ENCODE measurements around the gene TANC1. TPM values are rescaled to one million over a fixed set of nuclear protein-coding genes. Genes with fewer than 3 reads are reported as not detected.

TANC1 gene
- total RNA-seq, 1 experiment from 2014 or later = 18.6 TPM

GRCh38 chr2:159114835-159115234, 146.4 kb downstream of the TANC1 start:
- DNase-seq (ENCODE audit: low spot score) = no peak

- no peak for DNase-seq (ENCODE audit: low spot score)
Observed at GRCh38 chr2:159116922-159117321, 148.5 kb downstream of the TANC1 start.

GRCh38 chr2:159117658-159118057, 149.2 kb downstream of the TANC1 start:
- DNase-seq (ENCODE audit: low spot score) = no peak

GRCh38 chr2:159118115-159118858, 149.8 kb downstream of the TANC1 start:
- DNase-seq (ENCODE audit: low spot score) = peak; percentile 96

- no peak for DNase-seq (ENCODE audit: low spot score)
Observed at GRCh38 chr2:159118859-159119500, 150.5 kb downstream of the TANC1 start.

- DNase-seq (ENCODE audit: low spot score) = no peak
Observed at GRCh38 chr2:159119652-159120257, 151.3 kb downstream of the TANC1 start.

- DNase-seq (ENCODE audit: low spot score) = no peak
Observed at GRCh38 chr2:159123786-159124185, 155.3 kb downstream of the TANC1 start.

GRCh38 chr2:159124441-159124911, 156.0 kb downstream of the TANC1 start:
- DNase-seq (ENCODE audit: low spot score) = peak; percentile 88

GRCh38 chr2:159124931-159125467, 156.6 kb downstream of the TANC1 start:
- peak; percentile 74 for DNase-seq (ENCODE audit: low spot score)

GRCh38 chr2:159125858-159126257, 157.4 kb downstream of the TANC1 start:
- no peak for DNase-seq (ENCODE audit: low spot score)

- DNase-seq (ENCODE audit: low spot score) = no peak
Observed at GRCh38 chr2:159126432-159127022, 158.1 kb downstream of the TANC1 start.

- DNase-seq (ENCODE audit: low spot score) = no peak
Observed at GRCh38 chr2:159128191-159128590, 159.8 kb downstream of the TANC1 start.

GRCh38 chr2:159129269-159129668, 160.8 kb downstream of the TANC1 start:
- DNase-seq (ENCODE audit: low spot score) = no peak

GRCh38 chr2:159129824-159130223, 161.4 kb downstream of the TANC1 start:
- DNase-seq (ENCODE audit: low spot score) = no peak

- DNase-seq (ENCODE audit: low spot score) = no peak
Observed at GRCh38 chr2:159130302-159130701, 161.9 kb downstream of the TANC1 start.

- DNase-seq (ENCODE audit: low spot score) = no peak
Observed at GRCh38 chr2:159131267-159131913, 162.9 kb downstream of the TANC1 start.

- DNase-seq (ENCODE audit: low spot score) = no peak
Observed at GRCh38 chr2:159131914-159132281, 163.5 kb downstream of the TANC1 start.

GRCh38 chr2:159133797-159134196, 165.4 kb downstream of the TANC1 start:
- DNase-seq (ENCODE audit: low spot score) = no peak

GRCh38 chr2:159134979-159135378, 166.5 kb downstream of the TANC1 start:
- DNase-seq (ENCODE audit: low spot score) = no peak

GRCh38 chr2:159136391-159136790, 168.0 kb downstream of the TANC1 start:
- DNase-seq (ENCODE audit: low spot score) = no peak

GRCh38 chr2:159137511-159138241, 169.2 kb downstream of the TANC1 start:
- DNase-seq (ENCODE audit: low spot score) = no peak

Data from HT-29 (cell line).